GM12873 (cell line): Measurements from ENCODE around the gene CACNG3.

Experiments
- CTCF ChIP-seq: IDR thresholded peaks from 2 replicates; pipeline ENCODE4 v1.5.1; 2012; ENCODE audit warnings: low read depth, mild to moderate bottlenecking, moderate library complexity, low read length, control low read depth; ENCODE audit not compliant: insufficient read depth; ENCODE audit errors: missing control alignments

The CACNG3 gene

GRCh38 chr16:24279982-24280515, 23.9 kb downstream of the CACNG3 start:
- TF ChIP-seq CTCF, result no peak

GRCh38 chr16:24281466-24281865, 25.3 kb downstream of the CACNG3 start:
- no peak for TF ChIP-seq CTCF

GRCh38 chr16:24282141-24282540, 26.0 kb downstream of the CACNG3 start:
- TF ChIP-seq CTCF, result no peak

GRCh38 chr16:24286741-24287405, 30.7 kb downstream of the CACNG3 start:
- TF ChIP-seq CTCF, result no peak

GRCh38 chr16:24288516-24288915, 32.4 kb downstream of the CACNG3 start:
- no peak for TF ChIP-seq CTCF

GRCh38 chr16:24289166-24289700, 33.1 kb downstream of the CACNG3 start:
- TF ChIP-seq CTCF, result no peak

GRCh38 chr16:24291932-24292331, 35.8 kb downstream of the CACNG3 start:
- TF ChIP-seq CTCF, result no peak
